Body of pancreas (tissue), 4 donors: ENCODE measurements around the gene TCF12.

Source experiments
- CTCF ChIP-seq, 7 experiments: fragments of 450-650 bp in 4 of 7; fragments of 200-600 bp in 3 of 7; sonication (generic) in 3 of 7; IDR thresholded peaks; one replicate each; pipeline ENCODE4 v1.5.1; 2016 to 2019; ENCODE audit warnings: antibody characterized with exemption in 7 of 7
- POLR2A ChIP-seq, 3 donors: fragments of 450-650 bp; IDR thresholded peaks; one replicate each; pipeline ENCODE4 v1.6.1; 2016; ENCODE audit warnings: antibody characterized with exemption in 3 of 3, mild to moderate bottlenecking in 2 of 3

- TF ChIP-seq CTCF (IDR thresholded peaks at IDR 0.05), result no peak
- no peak for TF ChIP-seq POLR2A (IDR thresholded peaks at IDR 0.05)
Observed at GRCh38 chr15:57109005-57109404, 190.6 kb downstream of the TCF12 start.
